DMS153 (cell line): Measurements from ENCODE around the gene RGS6.

Source experiments
- DNase-seq: peaks from one replicate; lab custom pipeline; 2025; lab: John Stamatoyannopoulos, UW

RGS6 gene

DNA sequence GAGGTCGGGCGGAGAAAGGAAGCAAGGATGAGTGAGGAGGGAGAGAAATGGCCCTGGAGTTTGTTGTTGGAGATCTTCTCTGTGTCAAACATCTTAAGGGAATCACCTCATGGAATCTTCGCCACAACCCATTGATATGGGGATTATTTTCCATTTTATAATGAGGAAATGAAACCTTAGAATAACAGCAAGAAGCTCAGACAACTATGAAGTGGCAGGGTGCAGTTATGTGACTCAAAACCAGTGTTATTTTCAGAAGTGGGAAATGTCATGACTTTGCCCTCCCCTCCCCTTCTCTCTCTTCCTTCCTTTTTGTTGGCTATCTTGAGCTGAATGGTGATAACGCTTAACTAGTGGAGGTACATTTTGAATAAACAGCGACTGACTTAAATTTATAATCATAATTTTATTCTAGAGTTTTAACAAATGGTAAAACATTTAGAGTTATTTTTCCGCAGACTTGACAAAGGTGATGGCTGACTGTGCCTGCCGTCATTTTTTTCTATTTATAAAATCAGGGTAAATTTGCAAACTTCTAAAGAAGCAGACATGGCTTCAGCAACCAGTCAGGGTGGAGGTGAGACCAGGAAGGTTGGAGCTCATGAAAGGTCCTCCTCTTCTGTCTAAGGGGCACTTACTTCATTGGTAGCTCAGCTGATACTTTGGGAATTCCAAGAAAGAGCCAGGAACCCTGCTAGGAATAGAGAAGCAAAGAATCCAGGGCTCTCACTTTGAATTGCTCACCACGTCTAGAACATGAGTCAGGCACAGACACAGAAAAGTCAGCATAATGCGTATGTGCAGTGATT lies 232.4 kb downstream of the RGS6 start:
- DNase-seq, result no peak

DNA sequence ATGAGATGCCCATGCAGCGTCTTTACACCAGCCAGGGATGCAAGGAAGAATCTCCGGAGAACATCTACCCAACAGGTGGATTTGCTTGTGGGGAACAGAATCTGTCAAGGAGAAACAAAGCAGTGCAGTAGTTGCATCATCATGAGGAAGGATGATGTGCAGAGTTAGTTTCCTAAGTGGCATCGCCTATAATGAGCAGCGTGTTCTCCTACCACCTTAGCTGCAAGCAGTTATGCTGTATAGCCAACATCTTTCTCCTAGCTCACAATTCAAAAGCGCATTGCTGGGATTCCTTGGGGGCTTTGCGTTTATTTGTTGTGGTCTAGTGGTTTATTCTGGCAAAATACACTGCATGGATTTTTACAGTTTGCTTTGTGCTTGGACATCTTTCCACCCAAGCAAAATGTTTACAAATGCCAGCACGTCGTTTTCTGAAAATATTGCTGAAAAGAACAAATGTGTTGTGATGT lies 233.0 kb downstream of the RGS6 start:
- DNase-seq, result no peak

DNA sequence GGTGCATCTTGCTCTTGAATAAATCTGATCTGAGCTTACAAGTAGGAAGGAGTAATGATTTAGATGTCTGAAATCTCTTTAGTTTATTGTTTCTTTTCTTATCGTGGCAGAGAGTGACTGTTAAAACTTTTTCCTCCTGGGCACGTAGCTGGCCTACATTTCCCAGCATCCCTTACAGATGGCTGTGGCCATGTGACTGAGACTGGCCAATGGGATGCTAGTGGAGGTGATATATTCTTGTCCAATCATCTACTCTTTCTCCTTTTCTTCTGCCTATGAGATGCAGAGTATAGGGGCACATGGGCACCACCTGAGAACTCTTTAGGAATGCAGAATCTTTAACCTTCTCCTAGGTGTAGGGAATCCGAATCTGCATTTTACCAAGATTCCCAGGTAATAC lies 237.3 kb downstream of the RGS6 start:
- DNase-seq, result no peak

DNA sequence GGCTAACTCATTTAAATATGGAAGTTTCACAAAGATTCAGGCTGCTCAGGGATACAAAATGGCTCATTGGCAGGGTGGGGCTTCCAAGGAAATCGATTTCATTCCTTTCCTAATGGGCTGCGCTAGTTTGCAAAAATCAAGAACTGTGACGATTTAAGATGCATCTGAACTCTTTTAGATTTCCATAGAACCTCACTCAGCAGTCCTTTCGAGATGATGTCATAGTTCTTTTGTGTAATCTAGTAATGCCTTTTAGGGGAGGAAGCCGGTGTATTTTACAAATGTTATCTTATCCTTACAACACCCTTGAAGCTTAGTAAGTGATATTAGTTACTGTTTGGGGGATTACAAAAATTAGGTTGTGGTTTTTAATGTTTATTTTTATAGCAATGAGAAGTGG lies 239.8 kb downstream of the RGS6 start:
- DNase-seq, result no peak

DNA sequence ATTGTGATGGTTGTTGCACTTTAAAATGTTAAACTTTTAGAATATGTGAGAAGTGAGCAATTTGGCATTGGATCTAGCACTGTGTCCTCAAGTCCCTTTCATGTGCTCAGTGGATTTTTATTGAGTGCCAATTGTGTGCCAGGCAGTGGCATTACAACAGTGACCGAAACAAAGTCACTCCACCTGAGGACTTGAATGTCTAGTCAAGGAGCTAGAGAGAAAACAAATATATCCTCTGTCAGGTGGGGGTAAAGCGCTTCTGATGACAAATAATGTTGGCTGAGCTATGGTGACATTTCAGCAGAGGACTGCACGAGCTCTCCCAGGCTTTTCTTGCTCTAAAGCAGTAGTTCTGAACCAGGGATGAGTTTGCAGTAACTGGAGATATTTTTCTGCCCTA lies 240.4 kb downstream of the RGS6 start:
- DNase-seq, result no peak

DNA sequence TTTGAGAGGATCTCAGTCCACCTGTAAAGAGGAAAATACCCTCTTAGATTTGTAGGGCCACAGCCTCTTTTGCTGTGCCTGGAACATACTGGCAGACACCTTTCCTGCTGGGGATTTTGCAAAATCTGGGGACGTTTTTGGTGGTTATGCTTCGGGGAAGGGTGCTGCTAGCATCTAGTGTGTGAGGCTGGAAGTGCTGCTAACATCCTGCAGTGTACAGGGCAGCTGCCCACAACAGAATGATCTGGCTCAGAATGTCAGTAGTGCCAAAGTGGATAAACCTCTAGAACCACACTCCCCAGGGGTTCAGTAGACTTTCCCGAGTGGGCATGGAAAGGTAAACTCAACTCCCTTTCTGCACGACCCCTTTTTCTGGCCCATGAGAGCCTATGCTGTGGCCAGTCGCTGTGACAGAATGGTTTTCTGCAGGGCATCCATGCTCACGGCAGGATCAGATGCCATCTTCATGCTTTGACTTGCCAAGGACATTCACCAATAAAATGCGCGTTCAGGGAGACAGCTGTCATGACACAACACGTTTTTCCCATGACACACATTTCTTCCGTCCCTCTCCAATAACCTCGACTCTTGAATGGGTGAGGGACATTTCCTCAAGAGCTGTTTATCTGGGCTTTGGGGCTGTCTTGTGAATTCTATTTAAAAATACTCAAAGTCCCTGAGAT lies 240.9 kb downstream of the RGS6 start:
- DNase-seq, result no peak

DNA sequence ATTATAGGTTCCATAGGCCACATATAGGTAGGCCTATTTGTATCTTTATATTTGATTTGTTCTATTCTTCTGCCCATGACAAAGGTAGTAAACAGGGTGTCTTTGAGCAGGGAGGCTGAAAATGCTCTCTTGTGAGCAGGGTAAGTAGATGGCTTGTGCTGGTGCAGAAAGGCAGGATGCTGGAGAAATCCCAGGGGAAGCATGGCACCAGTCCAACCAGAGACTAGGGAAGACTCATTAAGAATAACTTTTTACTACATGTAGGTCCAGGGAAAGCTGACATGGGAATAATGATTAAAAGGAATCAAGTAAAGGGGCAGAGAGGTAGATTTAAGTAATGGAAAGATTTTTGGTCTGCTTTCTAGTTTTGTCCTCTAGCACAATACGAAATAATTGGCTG lies 245.0 kb downstream of the RGS6 start:
- no peak for DNase-seq

DNA sequence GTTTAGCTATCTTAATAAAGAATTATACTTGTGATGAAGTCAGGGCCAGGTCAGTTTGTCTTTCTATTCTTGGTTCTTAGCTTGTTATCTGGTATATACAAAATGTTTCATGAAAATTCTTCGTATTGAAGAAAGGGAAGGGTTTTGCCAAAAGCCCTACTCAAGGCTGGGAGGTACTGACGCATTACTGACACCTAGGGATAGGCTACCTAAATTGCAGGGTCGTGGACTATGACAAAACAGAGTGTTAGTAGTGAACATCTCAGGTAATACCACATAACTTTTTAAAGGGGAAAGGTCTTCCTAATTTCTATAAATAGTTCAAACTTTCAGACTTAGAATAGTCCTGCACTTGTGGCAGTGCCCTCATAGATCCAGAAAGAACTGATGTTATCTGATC lies 246.3 kb downstream of the RGS6 start:
- no peak for DNase-seq

DNA sequence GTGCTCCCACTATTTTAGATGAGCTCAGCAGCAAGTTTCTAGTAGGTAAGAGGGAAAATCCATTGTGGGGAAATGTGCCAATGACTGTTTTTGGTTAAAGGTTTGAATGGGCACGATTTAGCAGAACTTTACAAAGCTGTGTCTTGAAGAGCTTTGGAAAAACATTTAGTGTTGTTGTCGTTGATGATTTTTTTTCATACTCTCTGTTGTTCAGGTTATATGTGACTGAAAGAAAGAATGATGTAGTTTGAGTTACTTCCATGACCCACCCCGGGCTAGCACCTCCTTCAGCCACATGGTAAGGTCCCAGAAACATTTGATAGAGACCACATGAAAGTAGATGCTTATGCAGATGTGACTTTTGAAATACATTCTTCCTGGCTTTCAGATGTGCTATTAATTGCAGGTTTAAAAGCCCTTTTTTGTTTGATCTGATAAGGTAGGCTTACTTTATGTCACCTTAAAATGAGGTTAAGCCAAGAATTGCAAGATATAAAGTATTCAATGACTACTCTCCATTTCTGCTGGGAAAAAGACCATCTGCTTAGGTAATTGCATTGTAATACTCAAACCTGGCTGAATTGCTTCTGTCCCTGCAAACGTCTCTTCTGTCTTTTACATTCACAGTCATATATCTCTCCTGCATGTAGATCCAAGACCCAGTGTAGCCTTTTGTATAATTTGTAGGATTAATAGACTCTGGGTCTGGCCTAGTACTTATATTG lies 250.6 kb downstream of the RGS6 start:
- DNase-seq, result no peak

DNA sequence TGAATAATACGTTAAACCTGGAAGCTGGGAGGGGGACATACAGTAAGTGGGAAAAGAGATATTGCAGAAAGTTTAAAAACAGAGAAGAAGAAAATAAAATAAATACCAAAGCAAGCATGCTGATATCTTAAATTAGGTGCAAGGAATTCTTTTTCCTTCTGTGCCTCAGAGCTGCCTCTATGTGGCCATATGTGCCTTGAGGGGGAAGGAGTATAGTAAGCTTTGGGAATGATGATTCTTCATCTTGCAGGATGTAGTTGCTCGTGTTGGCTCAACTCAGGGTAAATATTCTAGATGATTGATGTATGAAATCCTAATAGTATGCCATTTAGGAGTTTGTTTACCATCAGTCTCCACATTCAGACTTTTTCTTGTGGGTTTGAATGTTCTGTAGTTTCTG lies 251.4 kb downstream of the RGS6 start:
- DNase-seq, result no peak

DNA sequence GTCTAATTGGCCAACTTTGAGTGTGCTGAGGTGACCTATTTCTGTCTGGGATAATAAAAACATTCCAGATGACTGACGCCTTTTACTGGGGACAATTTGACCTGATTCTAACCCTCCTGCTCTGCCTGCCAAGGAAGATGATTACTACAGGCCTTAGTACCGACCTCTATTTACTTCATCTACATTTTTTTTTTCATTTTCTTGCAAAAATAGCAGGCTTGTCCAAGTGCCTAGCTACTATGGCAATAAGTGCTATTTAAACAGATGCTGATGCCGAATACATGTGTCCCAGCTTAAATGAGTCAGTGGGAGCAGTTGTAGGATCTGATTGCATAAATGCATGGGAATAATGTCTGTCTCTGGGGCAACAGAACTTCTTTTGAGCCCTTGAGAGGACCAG lies 254.3 kb downstream of the RGS6 start:
- DNase-seq, result no peak

DNA sequence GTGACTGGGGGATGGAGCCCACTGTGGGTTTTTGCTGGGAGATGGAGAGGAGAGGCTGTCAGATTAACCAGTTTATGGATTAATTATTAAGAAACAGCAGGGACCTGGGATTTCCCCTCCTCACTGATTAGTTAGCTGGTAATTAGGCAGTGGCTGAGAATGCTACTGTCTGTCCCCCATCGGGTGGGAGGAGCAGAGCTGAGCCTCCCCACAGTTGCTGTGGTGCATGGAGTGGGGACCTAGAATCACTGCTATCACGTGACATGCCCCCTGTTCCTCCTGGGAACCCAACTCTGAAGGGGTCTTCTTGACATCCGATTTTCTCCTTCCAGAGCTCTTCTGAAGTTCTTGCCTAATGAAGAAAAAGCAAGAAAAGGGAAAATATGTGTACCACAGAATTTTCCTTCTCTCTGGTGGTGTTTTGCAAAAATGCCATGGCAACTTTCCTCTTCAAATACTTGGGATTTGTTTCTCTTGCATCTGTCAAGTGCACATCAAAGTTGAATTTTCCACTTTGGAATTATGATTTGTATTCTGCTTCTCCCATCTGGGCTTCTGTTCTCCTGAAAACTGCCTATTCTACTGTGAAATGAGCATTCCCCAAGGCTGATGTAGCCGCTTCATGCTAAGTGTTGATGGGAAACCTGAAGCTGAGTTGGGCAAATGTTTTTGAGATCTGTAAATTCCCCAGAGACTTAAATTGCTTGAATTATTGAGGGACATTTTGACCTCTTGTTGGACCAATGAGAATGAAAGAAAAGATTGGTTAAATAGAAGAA lies 264.2 kb downstream of the RGS6 start:
- DNase-seq, result no peak

DNA sequence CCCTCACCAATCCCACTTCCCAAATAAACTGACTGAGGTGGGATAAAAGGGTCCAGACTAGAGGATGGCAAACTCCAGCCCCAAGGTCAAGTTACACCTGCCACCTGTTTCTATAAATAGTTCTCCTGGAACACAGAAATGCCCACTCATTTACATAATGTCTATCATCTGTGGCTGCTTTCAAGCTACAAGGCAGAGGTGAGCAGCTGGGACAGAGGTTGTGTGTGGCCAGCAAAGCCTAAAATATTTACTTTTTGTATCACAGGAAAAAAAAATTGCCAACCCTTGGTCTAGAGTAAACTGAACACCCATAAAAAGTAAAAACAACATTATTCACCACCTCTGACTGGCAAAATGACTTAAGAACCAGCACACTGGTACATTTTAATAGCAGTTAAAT lies 269.4 kb downstream of the RGS6 start:
- no peak for DNase-seq

DNA sequence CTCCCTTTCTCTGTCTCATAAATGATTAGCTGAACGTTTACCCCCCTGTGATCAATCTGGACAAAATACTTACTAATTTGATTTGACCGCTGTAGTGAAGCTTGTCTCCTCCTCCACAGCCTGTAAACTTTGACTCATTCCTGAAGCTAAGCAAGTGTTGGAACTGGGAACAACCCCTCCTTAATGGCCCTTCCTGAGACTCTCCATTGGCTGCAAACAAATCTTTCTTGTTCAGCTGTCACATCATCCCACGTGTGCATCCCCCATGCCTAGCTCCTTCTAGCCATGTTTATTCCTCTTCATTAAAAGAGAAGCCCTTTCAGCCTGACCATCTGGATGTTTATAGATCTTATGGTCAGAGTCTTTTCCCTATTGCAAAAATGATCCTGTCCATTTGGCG lies 281.2 kb downstream of the RGS6 start:
- DNase-seq, result no peak

DNA sequence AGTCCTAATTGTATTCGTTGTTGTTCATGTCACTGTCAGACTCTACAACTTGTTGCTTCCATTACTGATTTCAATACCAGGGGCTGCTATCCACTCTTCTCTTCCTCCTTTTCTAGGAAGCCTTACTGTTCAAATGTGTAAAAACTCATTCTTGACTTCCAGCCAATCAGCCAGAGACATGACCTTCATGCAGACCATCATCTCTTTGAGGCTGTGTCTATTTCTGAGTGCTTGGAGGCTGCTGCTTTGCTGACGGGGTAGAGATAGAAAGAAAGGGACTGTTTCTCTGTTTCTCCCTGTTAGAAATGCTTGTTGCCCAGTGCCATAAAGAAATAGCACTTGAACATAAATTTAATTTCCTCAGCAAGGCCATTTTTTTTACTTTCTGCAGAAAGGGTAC lies 282.9 kb downstream of the RGS6 start:
- DNase-seq, result no peak

DNA sequence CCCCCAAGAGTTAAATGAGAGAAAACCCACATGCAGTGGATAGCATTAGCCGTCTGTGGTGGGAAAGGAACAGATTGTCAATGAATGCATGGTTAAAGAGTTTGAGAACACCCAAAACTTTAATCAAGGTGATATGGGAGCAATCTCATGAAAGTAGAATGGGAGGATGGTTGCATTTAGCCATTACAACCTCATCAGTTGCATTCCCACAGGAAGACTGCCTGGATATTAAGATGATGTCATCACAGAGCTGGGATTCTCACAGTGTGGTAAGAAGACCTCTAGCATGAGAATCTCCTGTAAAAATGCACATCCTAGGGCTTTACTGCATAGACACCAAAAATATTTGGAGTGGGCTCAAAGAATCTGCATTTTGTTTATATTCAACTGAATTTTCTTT lies 284.9 kb downstream of the RGS6 start:
- DNase-seq, result no peak

DNA sequence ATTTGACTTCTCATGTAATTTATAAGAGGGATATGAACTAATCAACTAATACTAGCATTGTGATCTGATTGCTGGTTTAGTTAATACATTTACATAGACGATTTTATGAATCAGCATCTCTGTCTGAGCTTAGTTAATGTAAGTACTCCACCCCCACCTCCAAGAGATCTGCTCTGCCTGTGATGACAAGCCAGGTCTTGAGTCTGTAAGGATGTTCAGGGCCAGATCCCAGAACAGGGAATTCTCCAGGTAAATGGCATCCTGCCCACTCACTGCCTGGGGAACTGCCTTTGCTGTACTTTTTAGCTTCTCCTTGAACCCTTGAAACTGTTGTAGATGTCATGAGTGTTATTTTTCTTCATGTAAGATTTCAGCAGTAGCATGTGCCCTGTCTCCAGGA lies 289.8 kb downstream of the RGS6 start:
- DNase-seq, result no peak

DNA sequence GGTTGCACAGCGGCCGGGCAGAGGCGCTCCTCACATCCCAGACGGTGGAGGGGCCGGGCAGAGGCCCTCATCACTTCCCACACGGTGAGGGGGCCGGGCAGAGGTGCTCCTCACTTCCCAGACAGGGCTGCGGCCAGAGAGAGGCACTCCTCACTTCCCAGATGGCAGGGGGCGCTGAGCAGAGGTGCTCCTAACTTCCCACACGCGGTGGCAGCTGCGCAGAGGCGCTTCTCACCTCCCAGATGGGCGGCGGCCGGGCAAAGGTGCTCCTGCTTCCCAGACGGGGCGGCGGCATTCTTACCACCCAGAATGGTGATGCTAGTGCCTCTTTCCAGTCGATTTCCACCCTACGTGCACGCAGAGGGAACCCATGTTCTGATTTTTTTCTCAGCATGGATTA lies 304.4 kb downstream of the RGS6 start:
- DNase-seq, result no peak

DNA sequence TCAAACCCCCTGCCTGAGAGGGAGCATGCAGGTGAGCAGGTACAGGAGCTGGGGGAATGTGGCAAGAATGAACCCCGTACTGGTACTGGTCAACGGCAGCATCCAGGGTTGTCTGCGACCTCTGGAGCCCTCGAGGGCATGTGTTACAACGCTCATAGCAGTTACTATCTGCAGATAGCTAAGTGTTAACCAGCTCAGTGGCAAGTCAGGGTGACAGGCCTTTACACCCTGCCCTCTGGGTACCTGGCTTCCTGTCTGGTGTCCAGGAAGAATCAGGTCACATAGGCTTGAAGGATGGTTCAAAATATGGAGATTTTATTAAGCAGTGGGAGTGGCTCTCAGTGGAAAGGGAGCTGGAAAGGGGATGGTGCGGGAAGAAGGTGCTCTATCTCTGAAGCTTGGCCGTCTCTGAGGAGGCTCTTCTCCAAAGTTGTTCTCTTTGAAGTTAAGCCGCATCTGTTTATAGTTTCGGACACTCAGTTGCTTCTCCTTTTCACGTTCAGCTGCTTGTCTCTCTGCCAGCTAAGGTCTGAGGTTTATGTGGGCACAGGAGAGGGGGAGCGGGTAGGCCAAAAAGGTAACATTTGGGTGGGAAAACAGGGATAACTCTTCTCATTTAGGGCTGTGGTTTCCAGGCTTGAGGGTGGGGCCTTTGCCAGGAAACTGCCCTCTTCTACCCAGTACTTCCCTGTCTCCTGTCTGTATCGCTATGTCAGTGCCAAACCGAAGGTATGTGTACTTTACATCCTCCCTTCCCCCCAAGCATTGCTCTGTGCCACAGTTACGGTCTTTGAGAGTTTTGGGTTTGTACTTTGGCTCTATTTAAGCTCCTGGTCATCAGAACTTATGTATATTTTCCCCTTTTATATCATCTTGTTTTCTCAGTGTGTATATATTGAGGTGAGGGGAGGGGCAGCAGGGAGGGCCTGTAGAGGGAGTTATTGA lies 305.8 kb downstream of the RGS6 start:
- no peak for DNase-seq

DNA sequence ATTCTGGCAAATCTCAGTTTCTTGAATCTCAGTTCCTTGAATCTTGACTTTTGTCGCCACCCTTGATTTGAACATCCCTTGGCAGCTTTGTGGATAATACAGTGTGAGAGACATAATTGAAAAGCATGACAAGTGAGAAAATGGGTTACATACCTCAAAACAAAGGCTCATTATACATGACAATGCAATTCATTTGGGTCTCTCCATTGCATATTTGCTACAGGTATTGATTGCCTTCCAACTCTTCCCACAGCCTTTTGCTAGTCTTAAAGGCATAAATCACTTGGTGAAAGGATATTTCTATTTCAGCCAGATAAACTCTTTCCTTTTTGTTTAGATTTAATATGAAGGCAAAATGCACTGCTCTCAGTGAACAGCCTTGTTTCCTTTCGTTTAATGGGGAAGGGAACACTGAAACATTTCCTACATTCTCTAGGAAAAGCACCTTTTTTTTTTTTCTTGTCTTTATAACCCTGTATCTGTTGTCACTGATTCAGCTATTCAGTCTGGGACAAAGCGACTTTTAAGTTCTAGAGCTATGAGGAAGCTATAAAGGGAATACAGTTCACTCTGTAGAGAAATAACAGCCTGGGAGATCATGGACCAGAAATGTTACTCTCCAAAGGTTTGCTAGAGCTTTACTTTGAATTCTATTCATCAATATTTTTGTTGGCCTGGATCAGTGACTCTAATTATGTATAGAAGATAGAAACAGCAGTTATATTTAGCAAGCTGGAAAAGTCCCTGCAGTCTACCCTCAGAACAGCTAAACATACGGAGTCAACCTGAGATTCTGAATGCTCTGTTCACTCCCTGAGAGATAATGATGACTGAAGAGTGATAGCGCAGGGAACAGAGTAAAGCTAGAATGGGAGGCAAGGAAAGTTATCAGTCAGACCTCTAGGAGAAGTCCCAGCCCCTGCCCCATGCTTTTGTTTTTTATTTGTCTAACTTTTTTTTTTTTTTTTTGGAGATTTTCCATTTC lies 311.4 kb downstream of the RGS6 start:
- no peak for DNase-seq
